ENCODE data around the gene DACT3.
A peak's percentile ranks its signal among the peaks of the same experiment; 100 is the strongest.

DACT3 gene

GRCh38 chr19:46605356-46605821 is 55.6 kb downstream of the DACT3 start:
- no peak for DNase-seq (ENCODE audit: extremely low read depth, insufficient read length)
- TF ChIP-seq, protein P1, sequence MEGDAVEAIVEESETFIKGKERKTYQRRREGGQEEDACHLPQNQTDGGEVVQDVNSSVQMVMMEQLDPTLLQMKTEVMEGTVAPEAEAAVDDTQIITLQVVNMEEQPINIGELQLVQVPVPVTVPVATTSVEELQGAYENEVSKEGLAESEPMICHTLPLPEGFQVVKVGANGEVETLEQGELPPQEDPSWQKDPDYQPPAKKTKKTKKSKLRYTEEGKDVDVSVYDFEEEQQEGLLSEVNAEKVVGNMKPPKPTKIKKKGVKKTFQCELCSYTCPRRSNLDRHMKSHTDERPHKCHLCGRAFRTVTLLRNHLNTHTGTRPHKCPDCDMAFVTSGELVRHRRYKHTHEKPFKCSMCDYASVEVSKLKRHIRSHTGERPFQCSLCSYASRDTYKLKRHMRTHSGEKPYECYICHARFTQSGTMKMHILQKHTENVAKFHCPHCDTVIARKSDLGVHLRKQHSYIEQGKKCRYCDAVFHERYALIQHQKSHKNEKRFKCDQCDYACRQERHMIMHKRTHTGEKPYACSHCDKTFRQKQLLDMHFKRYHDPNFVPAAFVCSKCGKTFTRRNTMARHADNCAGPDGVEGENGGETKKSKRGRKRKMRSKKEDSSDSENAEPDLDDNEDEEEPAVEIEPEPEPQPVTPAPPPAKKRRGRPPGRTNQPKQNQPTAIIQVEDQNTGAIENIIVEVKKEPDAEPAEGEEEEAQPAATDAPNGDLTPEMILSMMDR (IDR thresholded peaks at IDR 0.05; ENCODE audit: insufficient read depth, low read length, poor library complexity, severe bottlenecking), result no peak
- no peak overlapping the region for H3K4me3 ChIP-seq (replicated peaks; ENCODE audit: low read depth, low read length)
- no peaks in the 10 kb centered on the region for H3K27me3 ChIP-seq (replicated peaks; ENCODE audit: control insufficient read depth, insufficient read depth, low read length)
- H3K36me3 ChIP-seq (ENCODE audit: control insufficient read depth, insufficient read depth, low read length), result peaks cover 39% of the 10 kb centered on the region

GRCh38 chr19:46604781-46605355 is 56.1 kb downstream of the DACT3 start:
- Histone ChIP-seq H3K27me3 (replicated peaks; ENCODE audit: control insufficient read depth, insufficient read depth, low read length) (no peaks in the 10 kb centered on the region), H3K36me3 (ENCODE audit: control insufficient read depth, insufficient read depth, low read length) (peaks cover 37% of the 10 kb centered on the region), H3K4me3 (replicated peaks; ENCODE audit: low read depth, low read length) (no peak overlapping the region)
- TF ChIP-seq, protein P1 (IDR thresholded peaks at IDR 0.05; ENCODE audit: insufficient read depth, low read length, poor library complexity, severe bottlenecking), result no peak
- DNase-seq (ENCODE audit: extremely low read depth, insufficient read length), result no peak

GRCh38 chr19:46603752-46604231 is 57.2 kb downstream of the DACT3 start:
- Histone ChIP-seq H3K27me3 (replicated peaks; ENCODE audit: control insufficient read depth, insufficient read depth, low read length) (no peaks in the 10 kb centered on the region), H3K4me3 (replicated peaks; ENCODE audit: low read depth, low read length) (no peak overlapping the region), H3K36me3 (ENCODE audit: control insufficient read depth, insufficient read depth, low read length) (peaks cover 29% of the 10 kb centered on the region)
- TF ChIP-seq, protein P1 (IDR thresholded peaks at IDR 0.05; ENCODE audit: insufficient read depth, low read length, poor library complexity, severe bottlenecking), result no peak
- DNase-seq (ENCODE audit: extremely low read depth, insufficient read length), result no peak

DNA sequence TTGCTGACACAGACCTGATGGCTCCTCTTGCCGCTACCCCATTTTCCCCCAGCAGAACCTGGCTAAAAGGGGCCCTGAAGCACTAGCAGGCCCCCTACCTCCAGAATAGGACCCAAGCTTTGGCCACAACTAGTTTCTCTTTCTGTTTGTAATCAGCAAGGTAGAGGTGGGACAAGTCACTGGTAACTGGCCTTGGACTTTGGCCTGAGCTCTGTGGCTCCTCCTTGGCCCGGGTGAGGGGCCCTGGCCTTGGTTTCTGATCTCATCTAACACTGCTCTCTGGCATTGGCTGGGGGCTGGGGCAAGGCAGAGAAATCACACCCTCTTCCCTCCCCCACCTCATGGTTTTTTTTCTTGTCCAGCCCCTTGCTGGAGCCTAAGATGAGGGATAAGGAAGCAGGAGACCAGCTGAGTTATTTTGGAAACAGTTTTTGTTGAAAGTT is 57.8 kb downstream of the DACT3 start:
- Histone ChIP-seq H3K4me3 (replicated peaks; ENCODE audit: low read depth, low read length) (peak overlapping the region; percentile 83), H3K27me3 (replicated peaks; ENCODE audit: control insufficient read depth, insufficient read depth, low read length) (no peaks in the 10 kb centered on the region), H3K36me3 (ENCODE audit: control insufficient read depth, insufficient read depth, low read length) (peaks cover 23% of the 10 kb centered on the region)
- DNase-seq (ENCODE audit: extremely low read depth, insufficient read length), result no peak
- TF ChIP-seq, protein P1 (IDR thresholded peaks at IDR 0.05; ENCODE audit: insufficient read depth, low read length, poor library complexity, severe bottlenecking), result no peak

GRCh38 chr19:46602392-46603194 is 58.4 kb downstream of the DACT3 start:
- H3K36me3 ChIP-seq (ENCODE audit: control insufficient read depth, insufficient read depth, low read length), result peaks cover 17% of the 10 kb centered on the region
- TF ChIP-seq, protein P1 (IDR thresholded peaks at IDR 0.05; ENCODE audit: insufficient read depth, low read length, poor library complexity, severe bottlenecking), result no peak
- DNase-seq (ENCODE audit: extremely low read depth, insufficient read length), result no peak

More at GRCh38 chr19:46602392-46603194, 58.4 kb downstream of the DACT3 start:
- no peaks in the 10 kb centered on the region for H3K27me3 ChIP-seq (replicated peaks; ENCODE audit: control insufficient read depth, insufficient read depth, low read length)
- peak overlapping the region; percentile 83 for H3K4me3 ChIP-seq (replicated peaks; ENCODE audit: low read depth, low read length)

Measured in GM06990 (cell line).